ENCODE results near the gene RNF167. TPM values are rescaled to one million over a fixed set of nuclear protein-coding genes. Genes with fewer than 3 reads are reported as not detected.

The RNF167 gene
- polyA plus RNA-seq, 1 donor from 2014 or later, result 64.1 TPM

DNA sequence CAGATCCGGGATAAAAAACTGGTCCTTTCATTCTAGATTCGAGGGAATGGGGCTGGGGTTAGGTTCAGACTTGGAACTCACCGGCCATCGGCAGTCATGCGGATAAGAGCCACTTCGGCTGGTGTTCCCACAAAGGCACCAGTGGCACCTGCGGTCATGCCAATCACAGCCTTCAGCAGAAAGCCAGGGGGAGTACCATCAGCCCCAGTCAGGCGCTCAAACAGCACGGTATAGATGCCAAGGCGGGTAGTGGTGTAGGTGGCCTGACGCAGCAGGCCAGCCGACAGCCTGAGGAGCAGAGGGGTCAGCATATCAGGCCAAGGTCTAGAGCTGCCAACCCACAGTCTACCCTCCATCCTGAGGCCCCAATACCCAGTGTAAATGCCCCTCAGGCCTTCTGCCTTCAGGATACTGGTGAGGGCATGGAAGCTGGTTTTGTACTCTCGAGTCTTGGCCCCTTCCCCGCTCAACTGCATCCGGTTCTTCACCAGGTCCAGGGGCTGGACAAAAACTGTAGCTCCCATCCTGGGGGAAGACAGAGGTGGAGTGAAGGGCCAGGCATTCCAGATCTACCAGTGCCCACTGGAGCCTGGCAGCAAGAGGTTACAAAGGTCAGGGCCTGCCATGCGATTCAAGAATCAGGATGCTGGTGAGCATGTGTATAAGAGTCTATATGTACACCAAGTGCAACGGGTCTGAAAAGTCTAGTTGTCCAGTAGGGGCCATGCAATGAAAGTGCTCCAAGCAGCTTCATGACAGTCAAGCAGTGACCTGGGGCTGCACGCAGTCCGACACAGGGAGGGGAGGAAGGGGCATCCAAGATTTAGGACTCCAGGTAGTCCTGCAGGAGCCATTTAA is 1.2 kb upstream of the RNF167 start:
- Histone ChIP-seq H2AFZ (ENCODE audit: low read depth, low read length) (no peak overlapping the region), H3K9me2 (ENCODE audit: insufficient read depth, low read length) (no peaks in the 10 kb centered on the region), H3K9me3 (ENCODE audit: low read length) (no peaks in the 10 kb centered on the region), H3K36me3 (ENCODE audit: insufficient read depth, low read length) (no peaks in the 10 kb centered on the region), H3K27ac (ENCODE audit: low read length) (peak overlapping the region; percentile 97), H3K4me3 (ENCODE audit: low read length) (peak overlapping the region; percentile 83), H3K27me3 (ENCODE audit: insufficient read depth, low read depth, low read length) (no peaks in the 10 kb centered on the region), H3F3A (ENCODE audit: insufficient read depth, low read length, poor library complexity, severe bottlenecking) (no peaks in the 10 kb centered on the region), H3K79me2 (replicated peaks; ENCODE audit: insufficient read depth, low read length) (peaks cover 20% of the 10 kb centered on the region), H3K4me2 (ENCODE audit: low read length) (peak overlapping the region; percentile 86), H3K9ac (ENCODE audit: low read length) (peak overlapping the region; percentile 92), H4K20me1 (ENCODE audit: insufficient read depth) (no peaks in the 10 kb centered on the region)
- TF ChIP-seq POLR2AphosphoS5 (IDR thresholded peaks at IDR 0.05), result no peak

DNA sequence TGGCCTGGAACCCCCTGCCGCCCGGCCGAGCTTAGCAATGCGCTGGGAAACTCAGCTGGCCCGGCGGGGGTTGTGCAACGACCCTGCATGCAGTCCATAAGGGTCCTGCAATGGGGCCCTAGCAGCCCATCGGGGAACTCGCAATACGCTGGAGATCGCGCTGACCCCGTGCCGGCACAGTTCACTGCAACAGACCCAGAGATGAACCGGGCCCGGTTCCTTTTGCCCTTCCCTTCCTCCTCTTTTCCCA is 597 bp upstream of the RNF167 start:
- no peak overlapping the region for H2AFZ ChIP-seq (ENCODE audit: low read depth, low read length)
- H3K36me3 ChIP-seq (ENCODE audit: insufficient read depth, low read length), result no peaks in the 10 kb centered on the region
- H3K4me2 ChIP-seq (ENCODE audit: low read length), result peak overlapping the region; percentile 86
- H3F3A ChIP-seq (ENCODE audit: insufficient read depth, low read length, poor library complexity, severe bottlenecking), result no peaks in the 10 kb centered on the region
- no peaks in the 10 kb centered on the region for H3K27me3 ChIP-seq (ENCODE audit: insufficient read depth, low read depth, low read length)
- peak overlapping the region; percentile 83 for H3K4me3 ChIP-seq (ENCODE audit: low read length)
- no peaks in the 10 kb centered on the region for H3K9me2 ChIP-seq (ENCODE audit: insufficient read depth, low read length)
- peak overlapping the region; percentile 97 for H3K27ac ChIP-seq (ENCODE audit: low read length)
- TF ChIP-seq POLR2AphosphoS5 (IDR thresholded peaks at IDR 0.05) (no peak), RAD21 (conservative IDR thresholded peaks at IDR 0.05) (no peak), REST (IDR thresholded peaks at IDR 0.05; ENCODE audit: borderline replicate concordance) (no peak), MXI1 (conservative IDR thresholded peaks at IDR 0.05; ENCODE audit: poor library complexity, severe bottlenecking) (no peak), CTCF (IDR thresholded peaks at IDR 0.05; ENCODE audit: poor library complexity, severe bottlenecking) (no peak), EZH2 (IDR thresholded peaks at IDR 0.05; ENCODE audit: borderline replicate concordance, insufficient read depth, low read length, poor library complexity, severe bottlenecking) (no peak), TAF1 (IDR thresholded peaks at IDR 0.05; ENCODE audit: low read depth) (no peak), SMC3 (conservative IDR thresholded peaks at IDR 0.05; ENCODE audit: poor library complexity) (no peak), EP300 (conservative IDR thresholded peaks at IDR 0.05; ENCODE audit: poor library complexity, severe bottlenecking) (no peak)
- peaks cover 20% of the 10 kb centered on the region for H3K79me2 ChIP-seq (replicated peaks; ENCODE audit: insufficient read depth, low read length)
- H3K9ac ChIP-seq (ENCODE audit: low read length), result peak overlapping the region; percentile 92
- no peaks in the 10 kb centered on the region for H3K9me3 ChIP-seq (ENCODE audit: low read length)
- H4K20me1 ChIP-seq (ENCODE audit: insufficient read depth), result no peaks in the 10 kb centered on the region
